ENCODE data around the gene NDOR1. TPM values are rescaled to one million over a fixed set of nuclear protein-coding genes. Genes with fewer than 3 reads are reported as not detected.

The NDOR1 gene
- total and polyA plus RNA-seq, 2 experiments from 2014 or later: 8.5 to 12.4 TPM

DNA sequence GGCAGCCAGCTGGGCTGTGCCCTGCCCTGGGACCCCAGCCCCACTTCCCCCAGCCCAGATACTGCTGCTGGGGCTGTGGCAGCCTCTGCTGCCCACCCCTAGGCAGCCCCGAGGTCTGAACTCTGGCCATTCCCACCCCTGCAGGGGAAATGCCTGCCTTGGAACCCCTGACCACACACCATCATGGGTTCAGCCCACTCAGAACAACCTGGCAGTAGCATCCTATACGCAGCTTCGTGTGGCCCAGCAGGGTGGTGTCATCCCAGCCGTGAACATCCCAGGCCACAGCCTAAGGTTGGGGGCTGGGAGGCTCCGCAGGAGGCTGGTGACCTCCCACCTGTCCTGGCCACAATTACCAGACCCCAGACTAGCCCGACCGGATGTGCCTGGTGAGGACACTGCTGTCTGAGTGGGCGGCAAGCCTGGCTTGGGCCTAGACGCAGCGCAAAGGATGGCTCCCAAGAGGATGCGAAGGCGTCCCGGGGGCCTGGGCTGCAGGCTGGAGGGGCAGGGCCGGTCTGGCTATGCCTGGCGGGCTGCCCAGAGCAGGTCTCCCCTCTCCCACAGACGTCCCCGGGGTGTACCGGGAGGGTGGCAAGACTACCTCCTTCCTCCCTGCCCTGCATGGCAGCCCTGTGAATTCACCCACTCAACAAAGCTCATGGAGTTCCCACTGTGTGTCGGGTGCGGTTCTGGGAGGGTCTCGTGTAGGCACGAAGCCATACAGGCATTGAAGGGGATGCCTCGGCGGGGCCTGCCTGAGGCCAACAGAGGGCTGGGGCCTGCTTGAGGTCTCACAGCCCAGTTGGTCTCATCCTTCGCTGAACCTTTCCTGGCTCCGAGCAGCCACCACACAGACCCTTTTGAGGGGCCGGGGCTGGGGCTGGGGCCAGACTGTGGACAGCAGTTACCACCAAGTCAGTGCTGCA lies 23.7 kb downstream of the NDOR1 start:
- in situ Hi-C loops (cut with MboI): no loop called here
- WGBS, 2 experiments (ENCODE audit: low coverage in 1 of 2, low lambda C conversion rate in 2 of 2, missing lambda C conversion rate in 2 of 2): 64% methylated on average over 24 to 27 of the region's 27 CpGs
- no peak overlapping the region for H3K4me2 ChIP-seq (ENCODE audit: unreplicated experiment)
- H3K9ac ChIP-seq: no peak overlapping the region
- no peaks in the 10 kb centered on the region for H3K79me2 ChIP-seq (ENCODE audit: insufficient read depth)
- H4K20me1 ChIP-seq (ENCODE audit: insufficient read depth): no peaks in the 10 kb centered on the region
- H3K9me3 ChIP-seq (ENCODE audit: low read depth): no peaks in the 10 kb centered on the region
- no peaks in the 10 kb centered on the region for H3K9me2 ChIP-seq (ENCODE audit: insufficient read depth)
- TF ChIP-seq EZH2 (IDR thresholded peaks at IDR 0.05; ENCODE audit: insufficient read depth, poor library complexity, severe bottlenecking) (no peak), EZH2phosphoT487 (IDR thresholded peaks at IDR 0.05; ENCODE audit: insufficient read depth, low read depth) (no peak)
- no peak overlapping the region for H2AFZ ChIP-seq
- H3K4me1 ChIP-seq (ENCODE audit: insufficient read depth): peaks cover 3% of the 10 kb centered on the region; the same call in 1 of the 2 replicates
- H3K36me3 ChIP-seq (ENCODE audit: low read depth): no peaks in the 10 kb centered on the region
- H3K27ac ChIP-seq: no peak overlapping the region
- no peaks in the 10 kb centered on the region for H3K27me3 ChIP-seq (replicated peaks; ENCODE audit: insufficient read depth)
- H3F3A ChIP-seq (ENCODE audit: insufficient read depth): no peaks in the 10 kb centered on the region
- DNase-seq: no peak
- H3K4me3 ChIP-seq: no peak overlapping the region

DNA sequence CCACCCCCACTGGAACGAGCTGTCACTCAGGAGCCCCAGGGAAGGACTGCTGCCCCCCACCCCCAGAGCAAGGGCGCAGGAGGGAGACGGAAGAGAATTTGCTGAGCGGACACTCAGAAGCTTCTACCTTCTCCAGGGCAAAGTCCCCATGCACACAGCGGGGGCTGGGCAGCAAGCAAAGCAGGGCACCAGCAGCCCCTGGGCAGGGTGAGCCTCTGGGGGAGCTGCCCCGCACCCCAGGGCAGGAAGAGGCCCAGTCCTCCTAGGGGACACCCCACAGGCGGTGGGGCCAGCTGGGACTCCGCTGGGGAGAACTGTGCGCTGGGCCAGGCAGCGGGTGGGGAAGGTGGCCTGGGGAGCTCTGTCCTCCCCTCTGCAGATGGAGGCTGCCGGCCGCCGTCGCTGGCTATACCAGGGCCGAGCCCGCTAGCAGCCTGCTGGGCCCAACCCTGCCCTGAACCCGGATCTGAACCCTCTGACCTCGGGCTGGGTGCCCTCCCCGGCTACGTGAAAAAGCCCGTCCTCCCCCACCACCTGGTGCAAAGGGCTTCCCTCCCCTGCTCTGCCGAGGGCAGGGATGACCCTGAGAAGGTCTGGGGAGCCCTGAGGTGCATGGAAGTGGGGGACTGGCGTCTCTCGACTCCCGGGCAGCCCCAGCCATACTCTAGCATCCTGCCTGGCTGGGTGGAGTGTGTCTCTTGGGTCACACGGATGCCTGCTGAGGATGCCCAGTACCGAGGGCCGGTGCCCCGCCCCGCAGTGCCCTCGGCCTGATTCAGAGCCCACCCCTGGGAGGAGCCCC lies 24.6 kb downstream of the NDOR1 start:
- no peak overlapping the region for H3K27ac ChIP-seq
- no peak for DNase-seq
- no peaks in the 10 kb centered on the region for H3K4me1 ChIP-seq (ENCODE audit: insufficient read depth)
- H3K9me3 ChIP-seq (ENCODE audit: low read depth): no peaks in the 10 kb centered on the region
- no peak overlapping the region for H3K4me3 ChIP-seq
- no peak overlapping the region for H2AFZ ChIP-seq
- H3K36me3 ChIP-seq (ENCODE audit: low read depth): no peaks in the 10 kb centered on the region
- no peak overlapping the region for H3K4me2 ChIP-seq (ENCODE audit: unreplicated experiment)
- TF ChIP-seq EZH2 (IDR thresholded peaks at IDR 0.05; ENCODE audit: insufficient read depth, poor library complexity, severe bottlenecking) (no peak), EZH2phosphoT487 (IDR thresholded peaks at IDR 0.05; ENCODE audit: insufficient read depth, low read depth) (no peak)
- in situ Hi-C loops (cut with MboI): no loop called here
- H3K79me2 ChIP-seq (ENCODE audit: insufficient read depth): no peaks in the 10 kb centered on the region
- no peaks in the 10 kb centered on the region for H3K9me2 ChIP-seq (ENCODE audit: insufficient read depth)
- H4K20me1 ChIP-seq (ENCODE audit: insufficient read depth): no peaks in the 10 kb centered on the region
- no peaks in the 10 kb centered on the region for H3F3A ChIP-seq (ENCODE audit: insufficient read depth)
- no peak overlapping the region for H3K9ac ChIP-seq
- 47 to 54% methylated on average over 23 to 27 of the region's 31 CpGs for WGBS, 2 experiments (ENCODE audit: low coverage in 1 of 2, low lambda C conversion rate in 2 of 2, missing lambda C conversion rate in 2 of 2)
- no peaks in the 10 kb centered on the region for H3K27me3 ChIP-seq (replicated peaks; ENCODE audit: insufficient read depth)

DNA sequence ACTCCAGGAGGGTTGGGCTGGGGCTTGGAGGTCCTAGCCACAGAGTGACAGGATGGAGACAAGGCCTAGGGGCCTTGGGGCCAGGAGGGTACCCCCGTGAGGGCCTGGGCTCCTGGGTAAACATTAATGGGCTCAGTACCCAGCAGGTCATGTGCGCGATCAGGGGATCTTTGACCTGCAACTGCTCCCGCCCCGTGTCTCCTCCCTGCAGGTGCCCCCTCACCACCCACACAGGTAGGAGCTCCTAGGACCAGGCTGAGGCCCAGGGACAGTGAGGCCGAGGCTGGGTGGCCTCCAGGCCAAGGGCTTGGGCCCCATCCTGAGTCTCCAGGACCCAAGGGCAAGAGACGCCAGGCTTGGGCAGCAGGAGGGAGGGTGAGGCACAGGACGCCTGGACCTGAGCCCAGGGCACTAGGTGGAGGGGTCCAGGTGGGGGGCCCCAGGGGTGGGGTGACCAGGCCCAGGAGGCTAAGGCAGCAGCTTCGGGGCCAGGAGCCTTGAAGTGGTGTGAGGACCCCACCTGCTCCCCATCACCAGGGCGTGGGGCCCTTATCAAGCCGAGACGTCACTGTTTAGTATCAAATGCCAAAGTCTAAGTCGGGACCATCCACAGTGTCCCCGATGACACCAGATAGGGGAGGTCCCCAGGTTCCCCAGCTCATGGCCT lies 25.3 kb downstream of the NDOR1 start, which contains the start of gene SLC34A3:
SLC34A3 (plus strand) TSS at position 197 of the 667 bp plus-strand sequence. CDS start 802 bp downstream, outside the sequence.
- in situ Hi-C loops (cut with MboI): no loop called here

More for the DNA sequence above, 25.3 kb downstream of the NDOR1 start, which contains the start of gene SLC34A3:
- H3F3A ChIP-seq (ENCODE audit: insufficient read depth): no peaks in the 10 kb centered on the region
- H3K36me3 ChIP-seq (ENCODE audit: low read depth): no peaks in the 10 kb centered on the region
- H2AFZ ChIP-seq: no peak within 1 kb of the TSS
- H3K9me3 ChIP-seq (ENCODE audit: low read depth): no peaks in the 10 kb centered on the region
- no peaks in the 10 kb centered on the region for H3K4me1 ChIP-seq (ENCODE audit: insufficient read depth)
- DNase-seq: no peak
- H3K27ac ChIP-seq: no peak within 1 kb of the TSS
- no peak for TF ChIP-seq EZH2 (IDR thresholded peaks at IDR 0.05; ENCODE audit: insufficient read depth, poor library complexity, severe bottlenecking)
- no peak for TF ChIP-seq EZH2phosphoT487 (IDR thresholded peaks at IDR 0.05; ENCODE audit: insufficient read depth, low read depth)
- no peaks in the 10 kb centered on the region for H3K9me2 ChIP-seq (ENCODE audit: insufficient read depth)
- H3K79me2 ChIP-seq (ENCODE audit: insufficient read depth): no peaks in the 10 kb centered on the region
- no peak within 1 kb of the TSS for H3K4me2 ChIP-seq (ENCODE audit: unreplicated experiment)
- H3K4me3 ChIP-seq: no peak within 1 kb of the TSS
- 53 to 54% methylated on average over 14 of the region's 14 CpGs for WGBS, 2 experiments (ENCODE audit: low coverage in 1 of 2, low lambda C conversion rate in 2 of 2, missing lambda C conversion rate in 2 of 2)
- H3K9ac ChIP-seq: no peak within 1 kb of the TSS
- H4K20me1 ChIP-seq (ENCODE audit: insufficient read depth): no peaks in the 10 kb centered on the region
- H3K27me3 ChIP-seq (replicated peaks; ENCODE audit: insufficient read depth): no peaks in the 10 kb centered on the region

Measured in GM23248 (cell line).